GM20000 (cell line): ENCODE measurements around the gene RSU1.

Source experiments
- DNase-seq: peaks from one replicate; pipeline ENCODE4 v3.0.0; 2012; ENCODE audit warnings: low spot score
- CTCF ChIP-seq: IDR thresholded peaks from 2 replicates; pipeline ENCODE4 v1.5.1; 2012; ENCODE audit warnings: mild to moderate bottlenecking, control low read depth; ENCODE audit errors: extremely low read depth, missing control alignments

Gene RSU1

DNA sequence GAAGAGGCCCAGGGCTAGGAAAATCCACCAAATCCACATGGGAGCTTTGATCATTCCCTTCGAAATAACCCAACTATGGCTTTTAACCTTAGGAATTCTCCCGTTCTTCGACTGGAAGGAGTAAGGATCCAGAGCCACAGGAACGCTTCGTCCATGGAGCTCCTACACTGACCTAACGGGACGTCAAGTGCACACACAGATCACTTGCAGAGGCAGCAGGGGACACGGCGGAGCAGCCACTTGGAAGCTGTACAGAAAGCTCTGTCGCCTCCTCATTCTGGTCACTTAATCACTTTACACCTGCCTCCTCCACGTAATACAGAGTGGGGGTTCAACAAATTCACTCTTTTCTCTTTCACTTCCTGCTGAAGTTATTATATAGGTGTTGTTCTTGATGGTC, 43.9 kb downstream of the RSU1 start:
- no peak for TF ChIP-seq CTCF
- no peak for DNase-seq

DNA sequence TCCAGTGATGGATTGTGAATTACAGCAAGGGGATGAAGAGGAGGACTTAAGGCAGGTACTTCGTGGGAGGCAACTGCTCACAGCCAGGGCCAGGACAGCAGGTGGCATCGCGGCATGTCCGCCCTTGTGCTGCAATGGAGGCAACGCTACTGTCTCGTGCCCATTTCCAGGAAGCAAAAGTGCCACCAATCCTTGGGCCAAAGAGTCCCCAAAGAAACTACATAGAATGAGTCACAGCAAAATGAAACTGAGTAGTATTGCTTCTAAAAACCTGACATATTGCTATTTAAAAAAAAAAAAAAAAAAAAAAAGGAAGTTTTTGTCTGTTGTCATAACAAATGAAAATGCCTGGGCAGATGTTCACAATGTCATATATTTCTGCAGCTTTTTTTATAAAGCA, 46.6 kb downstream of the RSU1 start:
- TF ChIP-seq CTCF = no peak

GRCh38 chr10:16770141-16770540, 47.1 kb downstream of the RSU1 start:
- no peak for TF ChIP-seq CTCF
- DNase-seq = no peak

More for the DNA sequence above, 46.6 kb downstream of the RSU1 start:
- DNase-seq = no peak

DNA sequence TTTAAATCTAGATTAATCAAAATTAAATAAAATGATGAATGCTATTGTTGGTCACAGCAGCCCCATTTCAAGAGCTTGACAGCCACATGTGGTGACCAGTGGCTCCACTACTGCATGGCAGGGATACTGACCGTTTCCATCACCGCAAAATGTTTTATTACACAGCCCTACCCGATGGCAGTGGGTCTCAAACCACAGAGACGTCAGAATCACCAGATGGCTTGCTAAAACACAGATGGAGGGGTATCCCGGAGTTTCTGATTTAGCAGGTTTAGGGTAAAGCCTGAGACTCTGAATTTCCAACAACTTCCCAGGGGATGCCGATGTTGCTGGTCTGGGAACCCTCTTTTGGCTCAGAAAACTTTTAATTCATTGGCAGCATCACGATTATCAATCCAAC, 47.9 kb downstream of the RSU1 start:
- no peak for TF ChIP-seq CTCF
- DNase-seq = no peak

DNA sequence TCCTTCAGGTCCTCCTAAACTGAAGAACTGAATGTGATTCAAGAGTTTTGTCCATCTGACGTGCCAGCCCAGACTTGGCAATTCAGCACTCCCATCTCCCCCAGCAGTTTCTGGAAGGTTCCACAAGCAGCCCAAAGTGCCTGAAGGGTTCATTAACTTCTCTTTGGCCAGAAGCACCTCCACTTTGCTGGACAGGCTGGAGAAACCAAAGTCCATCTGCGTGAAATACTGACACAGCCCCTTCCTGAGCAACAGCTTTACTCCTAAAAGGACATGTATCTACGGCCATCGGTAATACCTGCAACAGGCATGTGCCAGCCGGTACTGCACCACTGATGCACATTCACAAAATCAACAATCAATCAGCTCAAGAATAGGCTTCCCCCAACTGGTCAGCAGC, 48.5 kb downstream of the RSU1 start:
- no peak for TF ChIP-seq CTCF
- no peak for DNase-seq

DNA sequence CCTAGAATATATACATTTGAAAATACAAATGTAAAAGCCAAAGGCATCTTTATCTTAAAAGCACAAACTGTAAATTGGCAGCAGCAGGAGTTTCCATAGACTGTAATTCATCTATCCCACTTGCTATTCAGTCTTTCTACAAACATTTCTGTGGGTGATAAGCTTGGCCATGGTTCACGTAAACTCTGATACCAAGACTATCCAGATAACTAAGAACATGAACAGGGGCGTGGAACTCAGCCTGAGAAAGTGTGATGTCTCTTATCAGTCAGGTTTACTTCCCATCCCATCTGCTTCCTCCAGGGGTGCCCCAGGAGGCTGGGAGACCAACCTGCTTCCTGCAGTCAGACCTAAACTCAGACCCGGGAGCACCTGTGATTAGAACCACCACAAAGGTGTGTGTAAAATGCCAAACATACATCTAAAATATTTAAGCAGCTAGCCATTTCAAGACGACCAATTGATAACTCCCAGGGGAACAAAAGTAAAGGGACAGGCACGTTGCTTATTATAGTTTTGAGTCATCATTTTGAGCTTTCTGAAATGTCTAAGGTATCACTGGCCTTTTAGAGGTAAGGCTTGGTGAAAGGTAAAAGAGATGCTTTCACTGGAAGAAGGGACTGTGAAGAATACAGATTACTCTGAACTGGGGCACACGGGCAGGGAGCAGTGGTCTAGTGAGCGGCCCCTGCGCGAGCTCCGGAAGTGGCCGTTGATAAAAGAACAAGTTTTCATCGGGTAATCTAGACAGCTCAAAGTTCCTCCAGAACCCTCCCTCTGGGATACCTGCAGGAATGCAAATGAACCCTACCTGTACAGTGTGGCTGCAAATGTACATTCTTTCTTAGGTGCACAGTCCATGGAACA, 51.5 kb downstream of the RSU1 start:
- DNase-seq = no peak
- TF ChIP-seq CTCF = no peak

DNA sequence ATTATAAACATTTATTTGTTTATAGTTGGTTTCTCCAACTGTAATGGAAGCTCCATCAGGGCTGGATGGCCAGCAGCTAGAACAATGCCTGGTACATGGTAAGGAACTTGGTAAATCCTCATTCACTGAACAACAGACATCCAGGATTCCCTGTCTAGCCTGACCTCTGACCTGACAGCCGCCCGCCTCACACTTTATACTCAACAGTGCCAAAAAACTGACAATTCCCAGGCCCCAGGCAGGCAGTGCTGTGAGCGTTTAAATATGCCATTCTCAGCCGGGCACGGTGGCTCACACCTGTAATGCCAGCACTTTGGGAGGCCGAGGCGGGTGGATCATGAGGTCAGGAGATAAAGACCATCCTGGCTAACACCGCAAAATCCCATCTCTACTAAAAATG, 55.9 kb downstream of the RSU1 start:
- DNase-seq = no peak
- TF ChIP-seq CTCF = no peak
